Activated CD8-positive, alpha-beta memory T cell treated with anti-CD3 and anti-CD28 coated beads for 1 hour (primary cell): ENCODE data around the gene HNRNPL.
"Not testable (repeated sequence)": the region's sequence is repeated elsewhere in the genome, so short reads cannot be mapped to it uniquely, and the experiment has no call there.

Source experiments
- DNase-seq, 2 donors: peaks; one replicate each; pipeline ENCODE4 v3.0.0-alpha.2; 2020; ENCODE audit warnings: low read depth in 1 of 2; ENCODE audit errors: extremely low read depth in 1 of 2

Gene HNRNPL

DNA sequence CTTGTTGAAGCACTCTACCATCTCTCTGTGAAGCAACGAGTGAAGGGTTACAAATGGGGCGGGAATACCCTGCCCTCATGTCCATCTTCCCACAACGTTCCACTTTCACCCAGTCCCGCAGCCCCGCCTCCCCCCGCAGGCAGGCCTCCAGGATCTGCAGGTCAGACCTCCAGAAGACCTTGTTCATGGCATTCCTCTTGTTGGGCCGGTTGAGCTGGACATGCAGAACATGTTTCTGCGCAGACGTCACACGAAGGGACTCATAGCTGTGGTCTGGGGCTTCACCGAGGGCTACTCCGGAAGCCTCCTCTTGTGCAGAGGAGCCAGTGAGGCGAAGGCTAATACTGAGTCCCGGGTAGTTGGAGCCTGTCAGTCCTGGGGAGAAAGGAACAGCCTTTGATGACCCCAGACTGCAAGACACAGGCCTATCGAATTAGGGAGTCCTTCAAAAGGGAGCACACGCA, 18.6 kb downstream of the HNRNPL start:
- no peak for DNase-seq

DNA sequence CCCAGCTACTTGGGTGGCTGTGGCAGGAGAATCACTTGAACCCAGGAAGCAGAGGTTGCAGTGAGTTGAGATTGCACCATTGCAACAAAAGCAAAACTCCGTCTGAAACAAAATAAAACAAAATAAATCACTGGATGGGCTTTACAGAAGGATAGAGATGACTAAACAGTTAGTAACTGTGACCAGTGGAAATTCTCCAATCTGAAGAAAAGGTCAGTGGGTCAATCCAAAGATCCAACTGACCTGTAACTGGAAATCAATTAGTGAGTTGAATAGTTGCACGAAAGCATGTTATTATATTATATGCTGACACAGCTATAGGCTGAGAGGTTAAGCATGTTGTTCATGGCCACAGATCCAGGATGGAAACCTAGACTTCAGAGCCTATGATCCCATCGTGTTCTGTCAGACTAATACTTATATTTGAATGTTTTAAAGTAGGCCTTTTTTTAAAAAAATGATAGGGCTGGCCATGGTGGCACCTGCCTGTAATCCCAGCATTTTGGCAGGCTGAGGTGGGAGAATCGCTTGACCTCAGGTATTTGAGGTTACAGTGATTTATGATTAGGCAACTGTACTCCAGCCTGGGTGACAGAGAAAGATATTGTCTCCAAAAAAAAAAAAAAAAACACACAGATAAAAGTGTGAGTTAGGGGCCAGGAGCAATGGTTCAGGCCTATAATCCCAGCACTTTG, 19.6 kb downstream of the HNRNPL start:
- no peak for DNase-seq

DNA sequence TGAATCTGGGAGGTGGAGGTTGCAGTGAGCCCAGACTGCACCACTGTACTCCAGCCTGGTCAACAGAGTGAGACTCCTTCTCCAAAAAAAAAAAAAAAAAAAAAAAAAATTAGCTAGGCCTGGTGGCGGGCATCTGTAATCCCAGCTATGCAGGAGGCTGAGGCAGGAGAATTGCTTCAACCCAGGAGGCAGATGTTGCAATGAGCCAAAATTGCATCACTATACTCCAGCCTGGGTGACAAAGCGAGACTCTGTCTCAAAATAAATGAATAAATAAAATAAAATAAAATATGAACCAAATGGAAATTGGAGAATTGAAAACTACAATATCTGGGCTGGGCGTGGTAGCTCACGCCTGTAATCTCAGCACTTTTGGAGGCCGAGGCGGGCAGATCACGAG, 20.6 kb downstream of the HNRNPL start:
- DNase-seq: not testable (repeated sequence)

DNA sequence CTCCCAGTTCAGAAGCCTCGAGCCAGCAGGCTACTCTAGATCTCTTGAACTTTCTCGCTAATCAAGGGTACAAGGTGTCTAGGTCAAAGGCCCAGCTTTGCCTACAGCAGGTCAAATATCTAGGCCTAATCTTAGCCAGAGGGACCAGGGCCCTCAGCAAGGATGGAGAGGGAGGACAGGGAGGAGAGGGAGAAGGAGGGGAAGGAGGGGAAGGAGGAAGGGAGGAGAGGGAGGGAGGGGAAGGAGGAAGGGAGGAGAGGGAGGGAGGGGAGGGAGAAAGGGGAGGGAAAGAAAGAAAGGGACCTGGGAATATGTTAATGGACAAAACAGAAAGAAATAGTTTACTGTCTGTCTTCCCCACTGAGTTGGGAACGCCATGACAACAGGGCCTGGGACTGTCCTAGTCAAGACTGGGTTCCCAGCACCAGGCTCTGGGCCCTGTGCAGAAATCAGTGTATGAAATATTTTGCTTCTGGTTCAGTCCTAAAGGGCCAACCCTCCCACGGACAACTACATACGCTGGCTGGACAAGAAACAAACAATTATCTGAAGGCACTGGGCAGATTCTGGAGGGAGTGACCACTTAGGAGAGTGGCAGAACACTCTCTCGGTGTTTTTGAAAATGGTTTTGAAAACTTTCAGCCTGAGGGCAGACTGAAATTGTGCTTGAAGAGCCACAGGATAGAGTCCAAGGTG, 22.8 kb downstream of the HNRNPL start:
- no peak for DNase-seq

DNA sequence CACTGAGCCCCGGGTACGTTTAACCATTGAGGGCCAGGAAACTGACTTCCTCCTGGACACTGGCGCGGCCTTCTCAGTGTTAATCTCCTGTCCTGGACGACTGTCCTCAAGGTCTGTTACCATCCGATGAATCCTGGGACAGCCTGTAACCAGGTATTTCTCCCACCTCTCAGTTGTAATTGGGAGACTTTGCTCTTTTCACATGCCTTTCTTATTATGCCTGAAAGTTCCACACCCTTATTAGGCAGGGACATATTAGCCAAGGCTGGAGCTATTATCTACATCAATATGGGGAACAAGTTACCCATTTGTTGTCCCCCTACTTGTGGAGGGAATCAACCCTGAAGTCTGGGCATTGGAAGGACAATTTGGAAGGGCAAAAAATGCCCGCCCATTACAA, 23.9 kb downstream of the HNRNPL start:
- not testable (repeated sequence) for DNase-seq

DNA sequence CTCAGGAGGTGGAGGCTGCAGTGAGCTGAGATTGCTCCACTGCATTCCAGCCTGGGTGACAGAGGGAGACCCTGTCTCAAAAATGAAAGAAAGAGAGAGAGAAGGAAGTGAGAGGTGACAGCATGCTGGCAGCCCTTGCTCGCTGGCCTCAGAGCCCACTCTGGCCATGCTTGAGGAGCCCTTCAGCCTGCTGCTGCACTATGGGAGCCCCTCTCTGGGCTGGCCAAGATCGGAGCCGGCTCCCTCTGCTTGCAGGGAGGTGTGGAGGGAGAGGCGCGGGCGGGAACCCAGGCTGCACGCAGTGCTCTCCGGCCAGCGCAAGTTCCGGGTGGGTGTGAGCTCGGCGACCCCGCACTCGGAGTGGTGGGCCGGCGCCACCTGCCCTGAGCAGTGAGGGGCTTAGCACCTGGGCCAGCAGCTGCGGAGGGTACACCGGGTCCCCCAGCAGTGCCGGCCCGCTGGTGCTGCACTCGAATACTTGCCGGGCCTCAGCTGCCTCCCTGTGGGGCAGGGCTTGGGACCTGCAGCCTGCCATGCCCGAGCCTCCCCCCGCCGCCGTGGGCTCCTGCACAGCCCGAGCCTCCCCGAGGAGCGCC, 28.5 kb downstream of the HNRNPL start:
- DNase-seq: not testable (repeated sequence)

DNA sequence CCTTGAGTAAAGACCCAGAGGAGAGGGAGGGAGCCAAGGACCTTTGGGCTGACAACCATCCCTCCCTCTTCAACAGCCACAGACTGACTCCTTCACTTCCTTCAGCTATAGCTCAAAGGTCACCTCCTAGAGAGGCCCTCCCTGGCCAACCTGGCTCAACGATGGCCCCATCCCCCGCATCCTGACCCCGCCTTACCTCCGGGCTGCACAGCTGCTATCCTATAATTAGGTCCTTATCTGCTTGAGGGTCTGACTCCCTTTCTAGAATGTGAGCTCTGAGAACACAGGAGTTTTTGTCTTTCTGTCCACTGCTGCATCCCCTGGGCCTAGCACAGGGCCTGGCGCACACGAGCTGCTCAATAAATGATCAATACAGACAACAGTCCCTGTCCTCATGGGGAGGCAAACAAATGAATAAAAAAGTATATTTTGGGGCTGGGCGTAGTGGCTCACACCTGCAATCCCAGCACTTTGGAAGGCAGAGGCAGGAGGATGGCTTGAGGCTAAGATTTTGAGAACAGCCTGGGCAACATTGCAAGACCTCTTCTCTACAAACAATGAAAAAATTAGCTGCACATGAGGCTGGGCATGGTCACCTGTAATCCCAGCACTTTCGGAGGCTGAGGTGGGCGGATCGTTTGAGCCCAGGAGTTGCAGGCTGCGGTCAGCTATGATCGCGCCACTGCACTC, 30.4 kb downstream of the HNRNPL start:
- no peak for DNase-seq

DNA sequence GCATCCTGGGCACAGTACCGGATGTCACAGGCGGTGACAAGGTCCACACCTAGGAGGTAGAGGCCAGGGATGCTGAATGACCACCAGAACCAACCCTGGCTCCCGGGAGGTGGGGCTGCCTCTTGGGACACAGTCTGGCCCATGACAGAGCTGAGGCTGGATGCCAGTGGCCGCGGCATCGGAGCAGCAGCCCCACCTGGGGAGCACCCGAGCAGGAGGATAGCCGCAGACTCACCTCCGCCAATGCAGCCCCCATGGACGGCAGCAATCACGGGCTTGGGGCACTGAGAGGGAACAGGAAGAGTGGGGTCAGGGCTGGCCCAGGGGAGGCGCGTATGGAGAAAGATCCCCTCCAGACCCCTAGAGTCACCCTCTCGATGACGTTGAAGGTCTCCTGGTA, 32.7 kb downstream of the HNRNPL start:
- DNase-seq: no peak

DNA sequence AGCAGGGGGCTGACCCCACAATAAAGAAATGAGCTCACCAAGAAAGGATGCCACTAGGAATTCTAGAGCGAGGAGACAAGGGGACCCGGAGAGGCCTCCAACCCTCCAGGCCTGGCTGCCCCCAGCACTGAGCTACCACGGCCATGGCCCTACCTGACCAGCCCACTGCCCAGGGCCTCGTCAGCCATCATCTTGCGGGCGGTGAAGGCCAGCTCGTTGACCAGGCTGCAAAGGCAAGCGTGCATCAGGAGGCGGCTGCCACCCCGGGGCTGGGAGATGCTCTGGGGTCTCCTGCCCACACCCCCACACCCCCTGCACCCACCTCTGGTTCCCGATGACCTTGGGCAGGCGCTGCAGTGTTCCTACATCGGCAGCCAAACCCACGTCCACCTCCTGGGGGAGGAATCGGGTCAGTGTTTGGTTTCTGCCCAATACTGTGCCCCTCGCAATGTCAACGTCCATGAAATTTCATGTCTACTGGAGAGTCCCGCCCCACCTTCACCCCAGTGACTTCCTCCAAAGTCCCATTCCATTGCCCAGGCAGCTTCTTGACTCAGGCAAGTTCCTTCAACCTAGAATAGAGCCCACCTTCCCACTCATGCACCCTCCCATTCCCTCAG, 33.5 kb downstream of the HNRNPL start:
- DNase-seq: no peak

DNA sequence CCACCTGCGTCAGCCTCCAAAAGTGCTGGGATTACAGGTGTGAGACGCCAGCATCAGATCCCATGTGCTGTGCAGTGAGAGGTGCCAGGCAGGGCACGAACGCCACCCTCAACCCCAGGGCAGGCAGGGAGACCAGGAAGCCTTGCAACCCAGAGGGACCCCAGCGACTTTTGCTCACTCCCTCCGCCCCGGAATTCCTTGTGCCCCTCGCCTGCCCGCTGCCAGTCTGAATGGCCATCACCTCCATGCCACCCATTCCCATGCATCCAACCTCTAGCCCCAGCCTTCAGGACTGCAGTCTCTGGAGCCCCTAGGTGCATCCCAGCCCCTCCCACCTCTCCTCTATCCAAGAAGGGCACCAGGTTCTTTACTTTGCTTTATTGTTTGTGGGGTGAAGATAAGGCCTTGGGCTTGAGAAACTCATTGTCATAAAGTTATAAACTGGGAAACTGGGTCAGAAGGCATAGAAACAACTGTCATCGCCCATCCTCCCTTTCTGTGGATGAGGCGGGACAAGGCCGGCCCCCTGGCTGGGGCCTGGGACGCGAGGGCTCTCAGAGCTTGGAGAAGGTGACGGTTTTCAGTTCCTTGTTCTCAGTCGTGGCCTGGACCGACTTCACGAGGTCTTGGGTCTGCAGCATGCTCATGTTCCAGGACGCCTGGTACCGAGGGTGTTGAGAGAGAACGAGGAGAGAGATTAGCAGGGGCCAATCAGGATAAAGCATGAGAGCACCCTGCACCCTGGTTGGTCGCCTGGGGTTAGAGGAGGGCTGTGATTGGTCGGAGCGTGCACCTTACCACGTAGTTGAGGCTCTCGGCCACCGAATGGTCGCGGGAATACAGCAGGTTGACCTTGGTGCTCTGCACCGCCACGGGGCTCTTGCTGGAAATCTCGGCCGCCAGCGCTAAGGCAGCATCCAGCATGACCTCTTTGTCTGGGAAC, 34.5 kb downstream of the HNRNPL start:
- DNase-seq: no peak

DNA sequence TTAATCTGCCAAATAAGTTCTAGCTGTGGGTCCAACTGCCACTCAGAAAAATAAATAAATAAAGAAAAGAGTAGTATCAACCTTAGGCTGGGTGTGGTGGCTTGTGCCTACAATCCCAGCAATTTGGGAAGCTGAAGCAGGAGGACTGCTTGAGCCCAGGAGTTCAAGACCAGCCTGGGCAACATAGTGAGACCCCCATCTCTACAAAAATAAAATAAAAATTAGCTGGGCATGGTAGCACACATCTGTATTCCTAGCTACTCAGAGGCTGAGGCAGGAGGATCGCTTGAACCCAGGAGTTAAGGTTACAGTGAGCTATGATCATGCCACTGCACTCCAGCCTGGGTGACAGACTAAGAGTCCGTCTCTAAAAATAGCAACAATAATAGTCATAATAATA, 35.9 kb downstream of the HNRNPL start:
- DNase-seq: not testable (repeated sequence)

DNA sequence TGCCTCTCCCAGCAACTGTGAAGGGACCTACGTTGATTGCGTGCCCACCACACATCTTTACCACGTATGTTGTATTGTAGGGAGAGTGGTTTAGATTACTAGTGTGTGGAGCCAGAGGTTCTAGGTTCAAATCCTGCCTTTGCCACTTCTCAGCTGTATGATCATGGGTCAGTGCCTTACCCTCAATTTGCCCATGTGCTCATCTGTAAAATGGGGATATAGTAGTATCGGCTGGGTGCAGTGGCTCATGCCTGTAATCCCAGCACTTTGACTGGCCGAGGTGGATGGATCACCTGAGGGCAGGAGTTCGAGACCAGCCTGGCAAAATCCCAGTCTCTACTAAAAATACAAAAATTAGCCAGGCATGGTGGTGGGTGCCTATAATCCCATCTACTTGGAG, 36.5 kb downstream of the HNRNPL start:
- DNase-seq: no peak

DNA sequence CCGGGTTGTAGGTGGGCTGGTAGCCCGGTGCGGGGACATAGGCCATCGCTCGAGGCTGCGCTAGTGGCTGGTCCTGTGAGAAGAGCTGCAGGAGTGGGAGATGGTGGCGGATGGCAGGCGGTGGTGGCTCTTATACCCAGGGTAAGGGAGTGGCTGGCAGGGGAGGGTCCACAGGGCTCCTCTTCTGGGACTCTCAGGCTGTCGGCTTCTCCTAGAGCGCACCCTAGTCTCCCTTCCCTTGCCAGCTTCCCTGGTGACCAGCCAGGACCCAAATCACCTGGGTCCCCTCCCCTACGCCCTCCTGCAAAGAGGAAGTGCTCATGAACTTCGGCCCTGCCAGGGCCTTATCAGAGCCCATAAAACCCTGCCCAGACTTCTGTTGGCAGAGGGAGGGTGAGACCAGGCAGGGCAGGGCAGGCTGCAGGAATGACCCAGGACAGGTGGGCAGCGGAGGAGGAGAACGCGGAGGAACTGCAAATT, 36.9 kb downstream of the HNRNPL start, which contains the start of gene LGALS4:
Gene LGALS4 (minus strand): TSS at position 105 of the 480 bp plus-strand sequence. CDS start 59 bp downstream, at position 46.
- DNase-seq: no peak

DNA sequence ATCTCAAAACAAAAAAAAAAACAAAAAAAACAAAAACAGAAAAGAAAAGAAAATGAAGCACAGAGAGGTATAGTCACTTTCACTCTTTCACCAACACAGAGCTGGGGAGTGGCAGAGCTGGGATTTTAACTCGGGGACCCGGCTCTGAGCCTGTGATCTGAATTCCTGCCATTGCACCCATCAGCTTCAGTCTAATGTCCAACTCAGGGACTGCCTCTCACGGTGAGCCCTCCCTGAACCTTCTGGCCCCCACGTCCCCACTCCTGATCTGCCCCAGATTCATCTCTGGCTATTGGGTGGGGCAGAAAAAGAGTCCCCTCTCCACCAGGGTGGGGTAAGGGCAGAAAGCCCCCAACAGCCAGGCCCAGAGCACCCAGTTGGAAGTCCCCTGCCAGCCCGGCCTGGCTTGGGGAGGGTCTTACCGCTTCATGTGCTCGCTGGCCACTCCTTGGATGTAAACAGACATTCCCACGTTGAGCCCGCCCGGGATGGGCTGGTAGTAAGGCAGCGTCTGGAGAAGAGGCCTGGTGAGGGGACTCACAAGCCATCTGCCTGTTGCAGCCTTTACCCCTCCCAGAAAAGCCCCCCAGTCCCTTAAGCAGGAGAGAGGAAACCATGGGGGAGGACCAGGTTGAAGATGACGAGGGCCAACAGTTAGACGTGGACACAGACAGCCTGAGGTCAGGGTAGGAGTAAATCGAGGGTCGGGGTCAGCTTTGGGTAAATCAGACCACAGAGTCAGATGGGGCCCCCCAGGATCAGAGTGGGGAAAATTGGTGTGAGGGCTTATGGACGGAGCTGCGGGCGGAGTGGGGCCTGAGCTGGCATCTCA, 37.6 kb downstream of the HNRNPL start:
- no peak for DNase-seq

DNA sequence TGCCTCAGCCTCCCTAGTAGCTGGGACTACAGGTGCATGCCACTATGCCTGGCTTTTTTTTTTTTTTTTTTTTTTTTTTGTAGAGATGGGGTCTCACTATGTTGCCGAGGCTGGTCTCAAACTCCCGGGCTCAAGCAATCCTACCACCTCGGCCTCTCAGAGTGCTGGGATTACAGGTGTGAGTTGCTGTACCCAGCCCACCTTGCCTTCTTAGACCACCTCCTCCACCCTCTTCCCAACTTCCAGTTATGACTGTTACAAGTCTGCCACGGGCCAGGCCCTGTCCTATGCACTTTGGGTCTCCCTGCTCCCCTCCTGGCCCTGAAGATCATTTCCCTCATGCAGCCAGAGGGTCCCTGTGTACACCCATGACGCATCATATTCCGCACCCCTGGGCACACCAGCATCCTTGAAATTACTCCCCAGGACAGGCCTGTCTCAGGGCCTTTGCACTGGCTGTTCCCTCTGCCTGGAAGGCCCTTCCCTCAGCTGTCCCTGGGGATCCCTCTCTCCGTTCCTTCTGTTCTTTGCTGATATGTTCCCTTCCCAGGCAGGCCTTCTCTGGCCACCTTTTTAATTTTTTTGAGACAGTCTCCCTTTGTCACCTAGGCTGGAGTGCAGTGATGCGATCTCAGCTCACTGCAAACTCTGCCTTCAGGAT, 40.1 kb downstream of the HNRNPL start:
- no peak for DNase-seq

DNA sequence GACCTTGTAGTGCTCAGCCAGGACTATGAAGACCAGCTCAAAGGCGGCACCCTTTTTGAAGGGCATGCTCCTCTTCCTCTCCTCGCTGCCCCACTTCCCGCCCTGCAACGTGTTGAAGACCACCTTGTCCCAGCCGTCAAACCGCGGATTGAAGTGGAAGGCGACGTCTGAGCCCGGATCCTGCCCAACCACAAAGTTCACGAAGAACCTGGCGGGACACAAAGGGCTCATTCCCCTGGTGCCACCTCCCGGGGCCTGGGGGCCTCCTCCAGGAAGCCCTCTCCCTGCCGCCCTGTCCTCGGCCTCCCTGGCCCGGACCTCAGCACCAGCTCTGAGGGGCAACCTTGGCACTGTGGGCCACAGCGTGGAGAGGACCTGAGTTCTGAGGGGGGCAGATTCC, 41.0 kb downstream of the HNRNPL start:
- DNase-seq: no peak

DNA sequence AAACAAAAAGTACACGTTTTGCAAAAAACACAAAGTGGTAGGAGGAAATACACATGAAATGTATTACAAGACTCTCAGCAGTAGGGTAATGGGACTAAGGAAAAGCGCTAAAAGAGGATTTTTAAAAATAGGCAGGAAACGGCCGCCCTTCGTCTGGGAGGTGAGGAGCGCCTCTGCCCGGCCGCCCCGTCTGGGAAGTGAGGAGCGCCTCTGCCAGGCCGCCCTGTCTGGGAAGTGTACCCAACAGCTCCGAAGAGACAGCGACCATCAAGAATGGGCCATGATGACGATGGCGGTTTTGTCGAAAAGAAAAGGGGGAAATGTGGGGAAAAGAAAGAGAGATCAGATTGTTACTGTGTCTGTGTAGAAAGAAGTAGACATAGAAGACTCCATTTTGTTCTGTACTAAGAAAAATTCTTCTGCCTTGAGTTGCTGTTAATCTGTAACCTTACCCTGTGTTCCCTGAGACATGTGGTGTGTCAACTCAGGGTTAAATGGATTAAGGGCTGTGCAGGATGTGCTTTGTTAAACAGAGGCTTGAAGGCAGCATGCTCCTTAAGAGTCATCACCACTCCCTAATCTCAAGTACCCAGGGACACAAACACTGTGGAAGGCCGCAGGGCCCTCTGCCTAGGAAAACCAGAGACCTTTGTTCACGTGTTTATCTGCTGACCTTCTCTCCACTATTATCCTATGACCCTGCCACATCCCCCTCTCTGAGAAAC, 42.2 kb downstream of the HNRNPL start:
- DNase-seq: not testable (repeated sequence)

DNA sequence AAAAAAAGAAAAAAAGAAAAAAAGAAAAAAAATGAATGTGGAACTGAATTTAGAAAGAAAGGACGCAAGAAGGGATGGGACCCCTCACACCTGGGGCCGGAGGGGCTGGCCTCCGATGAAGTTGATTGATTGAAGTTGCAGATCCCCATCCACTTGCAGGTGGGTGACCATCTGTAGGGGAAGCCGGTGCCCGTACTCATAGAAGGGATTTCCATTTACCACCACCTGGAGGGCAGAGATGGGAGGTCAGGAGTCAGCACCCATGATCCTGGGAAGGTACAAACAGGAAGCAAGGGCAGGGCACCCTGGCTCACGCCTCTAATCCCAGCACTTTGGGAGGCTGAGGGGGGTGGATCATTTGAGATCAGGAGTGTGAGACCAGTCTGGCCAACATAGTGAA, 43.4 kb downstream of the HNRNPL start:
- DNase-seq: no peak
